Ovary (tissue), 9 donors: ENCODE measurements around the gene CENPP. TPM values are rescaled to one million over a fixed set of nuclear protein-coding genes. Genes with fewer than 3 reads are reported as not detected.

Source experiments
- DNase-seq, 5 donors: peaks; one replicate each; pipeline ENCODE4 v3.0.0-alpha.2; 2019 to 2020
- H3K27ac ChIP-seq, 2 donors: fragments of 200-600 bp; one replicate each; pipeline versions ENCODE4 v1.5.1 to v1.8.0; 2019 to 2022
- H3K27me3 ChIP-seq: fragments of 200-600 bp; one replicate; pipeline ENCODE4 v1.8.0; 2022
- H3K36me3 ChIP-seq: fragments of 200-600 bp; sonication (generic); one replicate; pipeline ENCODE4 v1.5.1; 2019
- H3K4me1 ChIP-seq: one replicate; pipeline ENCODE4 v1.8.1; 2013; ENCODE audit warnings: mild to moderate bottlenecking, moderate library complexity; ENCODE audit not compliant: insufficient read depth
- H3K4me3 ChIP-seq: fragments of 200-600 bp; sonication (generic); one replicate; pipeline ENCODE4 v1.5.1; 2017
- H3K9me3 ChIP-seq, 2 donors: fragments of 200-600 bp in 1 of 2; sonication (generic) in 1 of 2; one replicate each; pipeline versions ENCODE4 v1.5.1 to v1.8.1; 2013 to 2019; ENCODE audit warnings: mild to moderate bottlenecking in 1 of 2, moderate library complexity in 1 of 2
- CTCF ChIP-seq, 3 donors: fragments of 450-650 bp in 2 of 3; fragments of 200-600 bp in 1 of 3; IDR thresholded peaks; one replicate each; pipeline versions ENCODE4 v1.5.1 to v1.8.0; 2016 to 2022; ENCODE audit warnings: antibody characterized with exemption in 3 of 3, mild to moderate bottlenecking in 1 of 3
- EP300 ChIP-seq: sonication (generic); formaldehyde crosslinking; IDR thresholded peaks from one replicate; pipeline ENCODE4 v1.6.1; 2017; ENCODE audit warnings: antibody characterized with exemption
- POLR2A ChIP-seq: fragments of 450-650 bp; IDR thresholded peaks from one replicate; pipeline ENCODE4 v1.6.1; 2017; ENCODE audit warnings: antibody characterized with exemption, mild to moderate bottlenecking, moderate library complexity
- WGBS, 3 donors: extraction: QIAGEN DNeasy Blood & Tissue Kit in 1 of 3; methylation state at CpG; one replicate each; pipeline versions ENCODE4 v1.1.5 to v1.1.7; 2013 to 2017; 5-methylcytosine and 5-hydroxymethylcytosine counted together
- intact Hi-C, 4 donors: fragments of 100-400 bp; cut with DNase I; formaldehyde crosslinking; loops; one replicate each; pipeline versions ENCODE4 v1.11.0 to v1.15.1; 2022 to 2023
- polyA plus RNA-seq, 2 donors: library from polyadenylated mRNA; stranded (reverse); fragments of 200-250 nt in 1 of 2; fragments of 350-450 nt in 1 of 2; fragmentation: Illumina TruSeq in 1 of 2; extraction: RNeasy Lipid Tissue Mini Kit (QIAGEN cat#74804) in 1 of 2; gene quantifications; one replicate each; pipeline ENCODE4 v1.2.3, GENCODE V29; 2013 to 2014
- total RNA-seq, 7 donors: library from RNA; depleted of rRNA in 2 of 7; stranded (reverse); fragments of >200 nt in 2 of 7; fragmentation: NEBNext Ultra II Directional in 3 of 7; extraction: Animal tissue kit (Norgen Biotek cat#: 25700) in 3 of 7; gene quantifications; one replicate each; pipeline versions ENCODE4 v1.1.0 to v1.2.4, GENCODE V29; 2016 to 2023
- donor health status: DM: no; HTN: no; CAD: no; lungs with moderate emphysema.
- donor health status: DM: no; HTN: no; CAD: no.
- donor health status: Bipolar disorder and iron deficiency.
- donor health status: DM: yes; HTN: yes; CAD: no.
- donor health status: DM: no; HTN: no; CAD: no.
- donor health status: DM: yes; HTN: yes; CAD: no.

The CENPP gene
- total and polyA plus RNA-seq, 9 donors = 1.4 to 9.5 (median 5.8) TPM

GRCh38 chr9:92534674-92535073, 208.9 kb downstream of the CENPP start:
- no peak for DNase-seq
- peak overlapping the region in 1 of 2 donors; percentile 66 for H3K27ac ChIP-seq
- peak overlapping the region; percentile 35 for H3K4me3 ChIP-seq
- WGBS, 3 donors = 10 to 19% (median 14%) methylated on average over 1 of the region's 1 CpG
- H3K36me3 ChIP-seq = no peaks in the 10 kb centered on the region
- intact Hi-C loops = loop anchor here in 2 of 4 donors (5.0 to 10.0 kb wide), 2 partner anchors 60 to 83 kb away; no protein-coding TSS in a partner anchor
- TF ChIP-seq EP300 (no peak), POLR2A (no peak), CTCF (IDR thresholded peaks at IDR 0.05) (no peak)
- H3K27me3 ChIP-seq = no peaks in the 10 kb centered on the region
- peaks cover 4% of the 10 kb centered on the region for H3K4me1 ChIP-seq
- no peaks in the 10 kb centered on the region for H3K9me3 ChIP-seq

- DNase-seq = no peak
- Histone ChIP-seq H3K36me3 (no peaks in the 10 kb centered on the region), H3K4me1 (peaks cover 4% of the 10 kb centered on the region), H3K4me3 (peak within 1 kb of the TSS; percentile 35), H3K9me3 (no peaks in the 10 kb centered on the region), H3K27me3 (no peaks in the 10 kb centered on the region), H3K27ac (peak within 1 kb of the TSS in 1 of 2 donors; percentile 66)
- intact Hi-C loops = loop anchor here in 2 of 4 donors (5.0 to 10.0 kb wide), 2 partner anchors 59 to 81 kb away; no protein-coding TSS in a partner anchor
- WGBS, 3 donors = 7 to 13% (median 7%) methylated on average over 7 of the region's 7 CpGs
- TF ChIP-seq POLR2A (no peak), EP300 (no peak), CTCF (IDR thresholded peaks at IDR 0.05) (no peak)
Observed at GRCh38 chr9:92535940-92536850, 210.4 kb downstream of the CENPP start, which contains the start of gene ECM2. ECM2 (minus strand) TSS chr9:92535990; CDS start chr9:92522866, 13,124 bp downstream.

- no peak for TF ChIP-seq EP300
- no peak for TF ChIP-seq CTCF (IDR thresholded peaks at IDR 0.05)
- TF ChIP-seq POLR2A = no peak
- H3K27me3 ChIP-seq = no peaks in the 10 kb centered on the region
- no peak for DNase-seq
- no peak overlapping the region for H3K4me3 ChIP-seq
- intact Hi-C loops = loop anchor here in 2 of 4 donors (5.0 to 10.0 kb wide), 2 partner anchors 56 to 79 kb away; no protein-coding TSS in a partner anchor
- H3K4me1 ChIP-seq = peaks cover 4% of the 10 kb centered on the region
- H3K36me3 ChIP-seq = no peaks in the 10 kb centered on the region
- WGBS, 3 donors = 62 to 79% (median 78%) methylated on average over 2 of the region's 2 CpGs
- no peak overlapping the region for H3K27ac ChIP-seq
- H3K9me3 ChIP-seq = no peaks in the 10 kb centered on the region
Observed at GRCh38 chr9:92538541-92538940, 212.8 kb downstream of the CENPP start.

GRCh38 chr9:92543972-92544371, 218.2 kb downstream of the CENPP start:
- no peaks in the 10 kb centered on the region for H3K36me3 ChIP-seq
- no peaks in the 10 kb centered on the region for H3K9me3 ChIP-seq
- WGBS, 3 donors = 45 to 64% (median 48%) methylated on average over 7 of the region's 7 CpGs
- TF ChIP-seq POLR2A (no peak), CTCF (IDR thresholded peaks at IDR 0.05) (no peak), EP300 (no peak)
- H3K4me1 ChIP-seq = peaks cover 1% of the 10 kb centered on the region
- no peak overlapping the region for H3K27ac ChIP-seq
- intact Hi-C loops = no loop called here
- no peak for DNase-seq
- no peak overlapping the region for H3K4me3 ChIP-seq
- H3K27me3 ChIP-seq = no peaks in the 10 kb centered on the region
